GM21447 (cell line): ENCODE results near the gene PPDPF.
"Not testable (repeated sequence)": the region's sequence is repeated elsewhere in the genome, so short reads cannot be mapped to it uniquely, and the experiment has no call there.

Experiments
- ATAC-seq: cut with Tn5 transposase; IDR thresholded peaks from one replicate; pipeline ENCODE4 v1.9.1; 2021; ENCODE audit not compliant: unreplicated experiment

Gene PPDPF

GRCh38 chr20:63520504-63520933 lies at the start of gene PPDPF:
Gene PPDPF (plus strand): TSS chr20:63520765. CDS start chr20:63521309, 544 bp downstream.
- ATAC-seq: peak; percentile 66

- no peak for ATAC-seq
Observed at GRCh38 chr20:63471002-63471716, 49.4 kb upstream of the PPDPF start.

GRCh38 chr20:63471717-63471980 lies 48.9 kb upstream of the PPDPF start:
- no peak for ATAC-seq

GRCh38 chr20:63471981-63472831 lies 48.4 kb upstream of the PPDPF start, which contains the start of gene KCNQ2:
Gene KCNQ2 (minus strand): TSS chr20:63472655. CDS start chr20:63472463, 192 bp downstream.
- ATAC-seq: no peak

GRCh38 chr20:63472862-63473390 lies 47.6 kb upstream of the PPDPF start:
- ATAC-seq: no peak

- no peak for ATAC-seq
Observed at GRCh38 chr20:63473555-63474449, 46.8 kb upstream of the PPDPF start.

- ATAC-seq: no peak
Observed at GRCh38 chr20:63475209-63475608, 45.4 kb upstream of the PPDPF start.

GRCh38 chr20:63477061-63477616 lies 43.4 kb upstream of the PPDPF start:
- ATAC-seq: no peak

- no peak for ATAC-seq
Observed at GRCh38 chr20:63477944-63478343, 42.6 kb upstream of the PPDPF start.

- ATAC-seq: no peak
Observed at GRCh38 chr20:63478346-63479302, 41.9 kb upstream of the PPDPF start.

GRCh38 chr20:63479695-63480419 lies 40.7 kb upstream of the PPDPF start:
- ATAC-seq: not testable (repeated sequence)

- no peak for ATAC-seq
Observed at GRCh38 chr20:63481503-63481902, 39.1 kb upstream of the PPDPF start.

GRCh38 chr20:63482021-63482587 lies 38.5 kb upstream of the PPDPF start:
- ATAC-seq: no peak

GRCh38 chr20:63483834-63484233 lies 36.7 kb upstream of the PPDPF start:
- no peak for ATAC-seq

- ATAC-seq: no peak
Observed at GRCh38 chr20:63484236-63484635, 36.3 kb upstream of the PPDPF start.

- no peak for ATAC-seq
Observed at GRCh38 chr20:63484651-63485403, 35.7 kb upstream of the PPDPF start.

GRCh38 chr20:63486300-63486855 lies 34.2 kb upstream of the PPDPF start:
- no peak for ATAC-seq
